GM19193 (cell line): Measurements from ENCODE around the gene BRCA1.

Experiments used
- POLR2A ChIP-seq: IDR thresholded peaks from 4 replicates; pipeline ENCODE4 v1.6.1; 2011; ENCODE audit not compliant: insufficient read depth, insufficient read length; ENCODE audit errors: extremely low read depth

Gene BRCA1

DNA sequence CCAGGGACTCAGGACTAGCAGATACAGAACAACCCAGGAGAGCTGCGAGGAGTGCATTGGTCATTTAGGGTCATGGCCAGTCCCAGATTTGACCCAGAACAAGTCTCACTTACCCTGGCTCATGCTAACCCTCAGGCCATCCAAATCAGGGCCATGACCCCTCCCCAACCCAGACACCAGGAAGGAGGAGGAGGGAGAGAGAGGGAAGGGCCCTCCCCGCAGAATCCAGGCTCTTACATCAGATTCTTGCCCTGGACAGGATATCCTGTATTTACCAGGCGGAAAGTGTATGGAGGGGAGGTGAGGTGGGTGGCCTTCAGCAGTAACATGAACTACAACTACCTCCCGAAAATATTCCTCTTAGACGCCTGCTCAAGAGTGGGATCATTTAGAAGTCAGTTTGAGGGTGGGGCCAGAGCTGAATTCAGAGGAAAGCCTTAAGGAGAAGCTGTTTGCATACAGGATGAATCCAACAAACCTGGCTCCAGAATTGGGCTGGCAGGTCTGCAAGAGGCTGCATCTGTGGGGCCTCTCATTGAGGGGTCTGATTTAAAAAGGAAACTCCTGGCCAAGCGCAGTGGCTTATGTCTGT is 105.0 kb downstream of the BRCA1 start:
- TF ChIP-seq POLR2A: no peak

GRCh38 chr17:43019418-43019817 is 105.7 kb downstream of the BRCA1 start:
- no peak for TF ChIP-seq POLR2A

DNA sequence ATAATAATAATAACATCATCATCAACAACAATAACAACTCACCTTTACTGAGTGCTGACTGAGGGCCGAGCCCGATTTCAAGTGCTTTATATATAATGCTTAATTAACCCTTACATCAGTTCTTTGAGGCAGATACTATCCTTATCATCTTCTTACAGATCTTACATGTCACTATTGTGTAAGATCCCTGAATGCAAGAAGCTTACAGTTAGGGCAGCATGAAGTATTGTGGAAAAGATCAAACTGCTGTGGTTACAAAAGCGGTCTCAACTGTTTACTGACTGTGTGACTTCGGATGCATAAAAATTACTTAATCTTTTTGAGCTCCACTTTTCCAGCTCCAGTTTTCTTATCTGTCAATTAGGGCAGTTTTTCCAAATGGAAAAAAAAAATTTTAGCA is 106.2 kb downstream of the BRCA1 start:
- TF ChIP-seq POLR2A: no peak

DNA sequence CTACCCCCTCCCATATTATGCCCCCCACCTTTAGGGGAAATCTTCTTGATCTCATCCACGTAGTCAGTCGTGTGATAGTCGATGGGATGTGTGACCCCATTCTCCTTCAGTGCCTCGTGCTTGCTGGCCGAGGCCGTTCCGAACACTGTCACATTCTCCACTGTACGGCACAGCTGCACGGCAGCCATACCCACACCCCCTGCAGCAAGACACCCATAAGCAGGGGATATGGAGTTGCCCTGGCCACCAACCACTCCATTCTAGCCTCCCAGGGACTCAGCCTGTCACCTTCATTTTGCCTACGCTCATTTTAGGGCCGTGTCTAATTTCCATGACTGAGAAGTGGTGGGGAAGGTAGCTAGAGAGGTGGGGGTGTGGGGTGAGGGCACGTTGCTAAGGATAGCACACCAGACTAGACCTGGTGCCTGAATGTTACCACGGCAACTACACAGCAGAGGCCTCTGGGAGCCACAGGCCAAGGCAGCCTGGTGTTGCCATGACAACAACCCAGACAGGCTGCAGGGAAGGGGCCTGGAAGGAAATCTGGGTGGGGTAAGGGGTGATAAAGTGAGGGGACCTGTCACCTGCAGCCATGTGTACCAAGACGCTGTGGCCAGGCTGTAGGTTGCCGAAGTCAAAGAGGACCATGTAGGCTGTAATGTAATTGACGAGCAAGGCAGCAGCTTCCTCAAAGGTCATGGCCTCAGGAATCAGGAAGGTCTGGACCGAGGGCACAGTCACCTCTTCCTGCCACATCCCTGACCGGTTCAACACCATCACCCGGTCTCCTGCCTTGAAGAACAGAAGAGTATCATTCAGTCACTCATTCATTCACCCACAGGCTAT is 106.9 kb downstream of the BRCA1 start:
- no peak for TF ChIP-seq POLR2A

- TF ChIP-seq POLR2A: peak; percentile 34
These were observed 108.9 kb downstream of the BRCA1 start for GRCh38 chr17:43016216-43016615.

- peak; percentile 28 for TF ChIP-seq POLR2A
These were observed 109.6 kb downstream of the BRCA1 start for GRCh38 chr17:43015579-43015978.

DNA sequence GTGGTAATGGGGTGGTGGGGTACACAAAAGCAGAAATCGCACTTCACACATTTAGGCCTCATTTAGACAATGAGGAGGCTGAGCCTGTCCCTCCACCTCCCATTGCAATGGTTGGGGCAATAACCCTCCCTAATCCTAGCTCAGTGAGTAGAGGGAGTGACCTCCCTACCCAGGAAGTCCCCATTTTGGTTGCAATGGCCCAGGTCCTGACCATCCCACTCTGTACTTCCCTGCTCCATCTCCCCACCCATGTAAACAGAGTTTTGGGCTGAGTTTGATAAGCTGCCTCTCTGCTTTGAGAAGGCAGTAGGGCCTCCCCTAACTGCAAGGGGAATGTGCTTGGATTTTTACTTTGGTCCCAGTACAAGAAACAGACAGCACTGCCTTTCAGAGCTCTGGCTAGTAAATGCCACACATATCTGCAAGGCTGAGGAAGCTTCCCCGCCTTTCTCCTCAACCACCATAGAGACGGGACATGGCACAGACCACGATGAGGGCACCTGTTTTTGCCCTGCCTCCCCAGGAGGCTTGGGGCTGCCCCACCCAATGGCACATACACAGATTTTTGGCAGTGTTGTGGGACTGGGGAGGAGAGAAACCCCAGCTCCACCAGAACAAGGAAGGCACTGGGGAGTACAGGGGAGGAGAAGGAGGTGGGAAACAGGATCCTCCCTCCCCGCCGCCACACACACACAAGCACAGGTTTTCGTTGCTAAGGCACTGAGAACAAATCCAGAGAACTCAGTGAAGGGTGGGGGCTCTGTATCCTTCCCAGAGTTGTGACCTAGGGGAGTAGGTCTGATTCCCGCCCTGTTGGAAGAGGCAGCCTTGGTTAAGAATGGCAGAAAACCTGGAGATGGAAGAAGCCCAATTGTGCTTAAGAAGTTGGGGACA is 110.3 kb downstream of the BRCA1 start:
- no peak for TF ChIP-seq POLR2A

DNA sequence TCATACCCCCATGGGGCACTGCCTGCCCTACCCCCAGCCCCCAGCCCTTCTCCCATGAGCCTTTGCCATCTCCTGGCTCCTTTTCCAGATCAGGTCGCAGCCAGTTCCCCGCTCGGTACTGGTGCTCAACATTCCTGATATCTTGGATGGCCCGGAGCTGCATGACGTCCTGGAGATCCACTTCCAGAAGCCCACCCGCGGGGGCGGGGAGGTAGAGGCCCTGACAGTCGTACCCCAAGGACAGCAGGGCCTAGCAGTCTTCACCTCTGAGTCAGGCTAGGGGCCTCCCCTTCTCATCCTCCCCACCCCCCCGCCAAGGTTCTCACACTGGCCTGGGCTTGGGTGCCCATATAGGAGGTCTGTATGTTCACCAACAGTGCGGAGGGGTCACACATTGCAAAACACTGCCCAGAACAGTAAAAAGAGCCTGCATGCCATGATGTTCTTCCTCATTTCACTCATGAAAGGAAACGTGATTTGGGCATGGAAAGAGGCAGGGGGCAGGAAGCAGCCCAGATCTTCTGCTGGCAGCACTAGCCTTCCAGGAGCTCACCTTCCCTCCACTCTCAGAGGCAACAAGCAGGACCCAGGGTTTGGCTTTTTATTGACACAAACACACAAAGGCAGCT is 111.0 kb downstream of the BRCA1 start:
- TF ChIP-seq POLR2A: no peak

DNA sequence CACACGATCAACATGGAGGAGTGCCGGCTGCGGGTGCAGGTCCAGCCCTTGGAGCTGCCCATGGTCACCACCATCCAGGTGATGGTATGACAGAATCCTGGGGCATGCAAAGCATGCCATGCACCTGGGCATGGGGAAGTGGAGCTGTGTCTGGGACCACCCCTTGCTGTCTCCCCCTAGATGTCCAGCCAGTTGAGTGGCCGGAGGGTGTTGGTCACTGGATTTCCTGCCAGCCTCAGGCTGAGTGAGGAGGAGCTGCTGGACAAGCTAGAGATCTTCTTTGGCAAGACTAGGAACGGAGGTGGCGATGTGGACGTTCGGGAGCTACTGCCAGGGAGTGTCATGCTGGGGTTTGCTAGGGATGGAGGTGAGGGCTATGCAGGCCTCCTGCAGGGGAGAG is 111.9 kb downstream of the BRCA1 start:
- TF ChIP-seq POLR2A: no peak

DNA sequence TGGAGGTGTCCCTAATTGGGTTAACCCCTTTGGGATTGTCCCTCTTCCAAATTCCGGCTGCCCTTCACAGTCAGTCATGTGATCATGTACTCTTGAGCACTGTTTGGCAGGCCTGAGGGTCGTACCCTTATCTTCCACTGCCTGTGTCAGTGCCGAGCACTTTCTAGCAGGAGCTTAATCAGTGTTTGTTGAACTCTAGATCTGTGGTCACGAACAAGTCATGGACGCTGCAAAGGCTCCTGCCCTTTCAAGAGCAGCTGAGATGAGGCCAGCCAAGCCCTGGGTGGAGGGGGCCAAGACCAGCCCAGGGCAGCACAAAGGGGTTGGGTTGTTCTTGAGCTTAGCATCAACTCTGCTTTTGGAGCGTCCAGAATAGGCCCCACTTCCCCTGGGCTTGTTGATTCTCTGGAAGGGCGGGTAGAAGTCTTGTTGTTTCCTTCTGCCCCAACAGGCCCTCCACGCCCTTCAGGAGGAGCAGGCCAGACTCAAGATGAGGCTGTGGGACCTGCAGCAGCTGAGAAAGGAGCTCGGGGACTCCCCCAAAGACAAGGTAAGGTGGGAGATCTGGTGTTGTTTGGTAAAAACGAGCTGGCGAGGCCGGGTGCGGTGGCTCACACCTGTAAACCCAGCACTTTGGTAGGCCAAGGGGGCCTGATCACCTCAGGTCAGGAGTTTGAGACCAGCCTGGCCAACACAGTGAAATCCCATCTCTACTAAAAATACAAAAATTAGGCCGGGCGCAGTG is 113.3 kb downstream of the BRCA1 start:
- TF ChIP-seq POLR2A: no peak

GRCh38 chr17:43010667-43011308 is 114.4 kb downstream of the BRCA1 start:
- no peak for TF ChIP-seq POLR2A

GRCh38 chr17:43006639-43007551 is 118.3 kb downstream of the BRCA1 start, which contains the start of gene IFI35:
IFI35 (plus strand) TSS chr17:43006784; CDS start chr17:43006948, 164 bp downstream.
- peak; percentile 79 for TF ChIP-seq POLR2A
